ENCODE results near the gene TMEM167B. TPM values are rescaled to one million over a fixed set of nuclear protein-coding genes. Genes with fewer than 3 reads are reported as not detected.

TMEM167B gene
- total and polyA plus RNA-seq, 9 donors, result 18.2 to 58.0 (median 41.9) TPM

DNA sequence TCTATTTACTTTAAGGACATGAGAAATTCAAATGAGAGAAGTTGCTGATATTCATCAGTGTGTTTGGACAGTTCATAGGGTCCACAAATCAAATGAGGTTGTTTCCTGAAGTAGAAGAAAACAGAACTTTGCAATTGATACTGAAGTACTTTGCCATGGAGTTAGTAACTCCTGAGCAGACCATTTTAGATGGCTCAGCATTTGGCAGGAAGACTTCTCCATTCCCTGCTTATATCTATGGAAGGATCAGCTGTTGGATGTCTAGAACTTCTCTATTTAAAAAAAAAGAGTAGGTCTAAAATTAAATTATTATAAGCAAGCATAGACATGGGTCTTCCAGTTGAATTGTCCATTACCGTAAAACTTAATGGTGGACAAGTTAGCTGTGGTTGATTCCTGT, 5.1 kb downstream of the TMEM167B start:
- peaks cover 2% of the 10 kb centered on the region for H3K4me1 ChIP-seq (ENCODE audit: insufficient read depth)
- no peaks in the 10 kb centered on the region for H3K9me3 ChIP-seq
- DNase-seq, result no peak
- no peaks in the 10 kb centered on the region for H3K27me3 ChIP-seq
- intact Hi-C loops (cut with DNase I), result loop anchor here in 2 of 4 donors (5.0 to 10.0 kb wide), 2 partner anchors 53 to 141 kb away; partner anchors contain the start of gene WDR47 (in 1 of the 2)
- H3K4me3 ChIP-seq, result no peak overlapping the region
- H3K27ac ChIP-seq, result no peak overlapping the region
- WGBS, 3 donors, result 94 to 100% (median 96%) methylated on average over 1 of the region's 1 CpG
- TF ChIP-seq POLR2A (IDR thresholded peaks at IDR 0.05), result no peak
- TF ChIP-seq EP300 (IDR thresholded peaks at IDR 0.05), result no peak
- TF ChIP-seq, protein P1, sequence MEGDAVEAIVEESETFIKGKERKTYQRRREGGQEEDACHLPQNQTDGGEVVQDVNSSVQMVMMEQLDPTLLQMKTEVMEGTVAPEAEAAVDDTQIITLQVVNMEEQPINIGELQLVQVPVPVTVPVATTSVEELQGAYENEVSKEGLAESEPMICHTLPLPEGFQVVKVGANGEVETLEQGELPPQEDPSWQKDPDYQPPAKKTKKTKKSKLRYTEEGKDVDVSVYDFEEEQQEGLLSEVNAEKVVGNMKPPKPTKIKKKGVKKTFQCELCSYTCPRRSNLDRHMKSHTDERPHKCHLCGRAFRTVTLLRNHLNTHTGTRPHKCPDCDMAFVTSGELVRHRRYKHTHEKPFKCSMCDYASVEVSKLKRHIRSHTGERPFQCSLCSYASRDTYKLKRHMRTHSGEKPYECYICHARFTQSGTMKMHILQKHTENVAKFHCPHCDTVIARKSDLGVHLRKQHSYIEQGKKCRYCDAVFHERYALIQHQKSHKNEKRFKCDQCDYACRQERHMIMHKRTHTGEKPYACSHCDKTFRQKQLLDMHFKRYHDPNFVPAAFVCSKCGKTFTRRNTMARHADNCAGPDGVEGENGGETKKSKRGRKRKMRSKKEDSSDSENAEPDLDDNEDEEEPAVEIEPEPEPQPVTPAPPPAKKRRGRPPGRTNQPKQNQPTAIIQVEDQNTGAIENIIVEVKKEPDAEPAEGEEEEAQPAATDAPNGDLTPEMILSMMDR (IDR thresholded peaks at IDR 0.05), result no peak
- H3K36me3 ChIP-seq, result no peaks in the 10 kb centered on the region

DNA sequence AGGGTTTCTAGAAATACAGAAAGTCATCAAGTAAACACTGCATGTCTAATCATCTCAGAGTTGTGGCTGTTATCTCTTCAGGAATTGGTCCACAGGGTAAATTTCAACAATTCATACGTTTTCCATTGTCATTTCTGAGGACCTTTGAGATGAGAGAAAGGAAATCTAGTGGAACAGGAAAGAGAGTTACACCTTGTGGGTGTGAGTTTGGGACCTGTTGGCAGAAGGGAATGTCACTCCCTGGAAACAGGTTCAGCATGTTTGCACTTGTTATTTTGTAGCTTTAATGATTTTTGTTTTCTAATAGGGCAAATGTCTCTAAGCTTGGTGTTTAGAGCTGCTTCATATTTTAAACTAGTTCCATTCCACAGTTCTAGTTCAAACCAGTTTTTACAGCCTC, 5.6 kb downstream of the TMEM167B start:
- WGBS, 3 donors, result 23 to 42% (median 32%) methylated on average over 1 of the region's 1 CpG

DNA sequence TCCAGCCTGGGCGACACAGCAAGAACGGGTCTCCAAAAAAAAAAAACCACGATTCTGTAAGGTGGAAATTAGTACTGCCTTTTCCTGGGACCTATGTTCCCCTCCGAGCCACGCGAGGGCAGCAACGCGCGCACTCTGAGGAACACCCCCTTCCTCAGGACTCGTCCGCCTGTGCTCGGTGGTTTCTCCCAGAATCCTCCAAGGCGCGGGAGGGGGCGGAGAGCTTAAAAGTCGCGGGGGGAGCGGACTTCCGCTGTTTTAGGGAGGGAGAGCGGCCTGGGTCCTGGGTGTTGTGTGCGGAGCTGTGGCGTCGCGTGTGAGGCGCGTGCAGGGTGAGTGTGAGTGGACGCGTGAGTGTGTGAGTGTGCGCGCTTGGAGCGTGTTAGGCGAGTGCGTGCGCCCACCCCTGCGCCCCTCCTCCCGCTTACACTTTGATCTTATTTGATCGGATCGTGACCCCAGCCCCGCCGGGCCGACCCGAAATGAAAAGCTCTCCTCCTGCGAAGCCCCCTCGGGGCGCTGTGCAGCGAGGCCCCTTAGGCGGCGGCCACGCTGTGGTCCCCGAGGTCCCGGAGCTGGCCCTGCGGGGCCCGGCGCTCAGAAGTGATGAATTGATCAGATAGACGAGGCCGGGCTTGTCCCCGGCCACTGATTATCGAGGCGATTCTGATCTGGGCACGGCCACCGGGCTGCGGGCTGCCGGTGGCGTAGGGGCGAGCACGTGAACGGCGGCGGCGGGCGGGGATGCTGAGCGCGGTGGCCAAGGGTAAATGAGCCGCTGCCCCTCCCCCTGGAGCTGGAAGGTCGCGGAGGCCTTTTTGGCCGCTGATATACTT, 9.6 kb downstream of the TMEM167B start:
- peak; percentile 96 to 98 (median 97) for DNase-seq
- Histone ChIP-seq H3K4me3 (peak overlapping the region; percentile 79), H3K27me3 (no peaks in the 10 kb centered on the region), H3K4me1 (ENCODE audit: insufficient read depth) (no peaks in the 10 kb centered on the region), H3K9me3 (no peaks in the 10 kb centered on the region), H3K27ac (peak overlapping the region; percentile 93), H3K36me3 (no peaks in the 10 kb centered on the region)
- WGBS, 3 donors, result 0% methylated on average over 74 to 77 of the region's 77 CpGs
- TF ChIP-seq, protein P1 (IDR thresholded peaks at IDR 0.05), result peak; percentile 85 to 94 (median 89)
- TF ChIP-seq EP300 (IDR thresholded peaks at IDR 0.05) (no peak), POLR2A (IDR thresholded peaks at IDR 0.05) (peak; percentile 99)
- intact Hi-C loops (cut with DNase I), result loop anchor here in 2 of 4 donors (5.0 to 10.0 kb wide), 2 partner anchors 58 to 145 kb away; partner anchors contain the start of gene WDR47 (in 1 of the 2)

More for the DNA sequence above, 5.6 kb downstream of the TMEM167B start:
- Histone ChIP-seq H3K4me3 (no peak overlapping the region), H3K27me3 (no peaks in the 10 kb centered on the region), H3K4me1 (ENCODE audit: insufficient read depth) (peaks cover 2% of the 10 kb centered on the region), H3K27ac (no peak overlapping the region), H3K36me3 (no peaks in the 10 kb centered on the region), H3K9me3 (no peaks in the 10 kb centered on the region)
- intact Hi-C loops (cut with DNase I), result loop anchor here in 2 of 4 donors (5.0 to 10.0 kb wide), 2 partner anchors 54 to 141 kb away; partner anchors contain the start of gene WDR47 (in 1 of the 2)
- DNase-seq, result no peak
- TF ChIP-seq, protein P1 (IDR thresholded peaks at IDR 0.05), result no peak
- TF ChIP-seq POLR2A (IDR thresholded peaks at IDR 0.05), result no peak
- TF ChIP-seq EP300 (IDR thresholded peaks at IDR 0.05), result no peak

DNA sequence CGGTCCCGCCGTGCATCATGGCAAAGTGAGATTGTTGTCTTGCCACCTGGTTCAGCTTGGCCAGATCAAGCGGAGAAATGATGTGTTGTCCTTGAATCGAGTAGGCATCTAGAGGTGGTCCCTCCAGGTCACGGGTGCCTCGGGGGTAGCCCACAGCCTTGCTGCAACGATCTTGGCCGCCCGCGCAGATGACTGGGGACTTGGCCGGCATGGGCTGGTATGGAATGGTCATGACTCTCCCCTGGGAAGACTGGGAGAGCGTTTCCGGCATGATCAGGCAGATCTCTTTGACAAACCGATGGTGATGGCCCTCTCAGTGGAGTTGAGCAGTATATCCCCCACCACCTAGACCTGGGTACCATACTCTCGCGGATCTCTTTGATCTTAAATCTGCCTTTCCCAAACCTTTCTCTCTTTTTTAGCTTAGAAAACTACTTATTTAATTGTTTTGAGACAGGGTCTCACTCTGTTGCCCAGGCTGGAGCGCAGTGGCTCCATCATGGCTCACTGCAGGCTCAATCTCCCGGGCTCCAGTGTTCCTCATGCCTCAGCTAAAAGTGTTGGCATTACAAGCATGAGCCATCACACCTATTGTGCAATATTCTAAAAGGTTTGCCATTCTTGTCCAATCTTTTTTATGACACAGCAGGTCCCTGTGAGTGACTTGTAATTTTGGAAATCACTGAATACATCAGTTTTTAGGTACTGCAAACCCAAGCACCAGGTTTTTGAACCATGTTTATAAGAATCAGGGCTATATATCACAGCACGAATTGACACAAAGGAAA, 14.0 kb downstream of the TMEM167B start:
- intact Hi-C loops (cut with DNase I), result no loop called here

More for the DNA sequence above, 14.0 kb downstream of the TMEM167B start:
- no peak overlapping the region for H3K27ac ChIP-seq
- H3K9me3 ChIP-seq, result no peaks in the 10 kb centered on the region
- 84 to 89% (median 89%) methylated on average over 20 of the region's 20 CpGs for WGBS, 3 donors
- no peak for DNase-seq
- no peak overlapping the region for H3K4me3 ChIP-seq
- TF ChIP-seq POLR2A (IDR thresholded peaks at IDR 0.05) (no peak), EP300 (IDR thresholded peaks at IDR 0.05) (no peak)
- TF ChIP-seq, protein P1 (IDR thresholded peaks at IDR 0.05), result no peak
- H3K27me3 ChIP-seq, result no peaks in the 10 kb centered on the region
- no peaks in the 10 kb centered on the region for H3K4me1 ChIP-seq (ENCODE audit: insufficient read depth)
- no peaks in the 10 kb centered on the region for H3K36me3 ChIP-seq
